GM10248 (cell line): ENCODE data around the gene LMTK2.
"Not testable (repeated sequence)": the region's sequence is repeated elsewhere in the genome, so short reads cannot be mapped to it uniquely, and the experiment has no call there.

ENCODE experiments used
- CTCF ChIA-PET: fragments of 300-600 bp; sonication (Branson Sonifier 250); formaldehyde crosslinking; extraction: SDS; loops from one replicate; lab custom pipeline; 2021; ENCODE audit warnings: antibody characterized with exemption; lab: Yijun Ruan, JAX
- POLR2A ChIA-PET: fragments of 350-650 bp; sonication (Branson Sonifier 250); formaldehyde crosslinking; extraction: SDS; loops from one replicate; lab custom pipeline; 2020; ENCODE audit warnings: antibody characterized with exemption; lab: Yijun Ruan, JAX
- DNase-seq: peaks from one replicate; pipeline ENCODE4 v3.0.0; 2012; ENCODE audit errors: extremely low spot score
- TF ChIP-seq, protein P1 (sequence below): IDR thresholded peaks from 2 replicates; pipeline ENCODE4 v1.5.1; 2012; ENCODE audit warnings: mild to moderate bottlenecking, low read depth; ENCODE audit errors: extremely low read depth, missing control alignments, control extremely low read depth

Gene LMTK2

DNA sequence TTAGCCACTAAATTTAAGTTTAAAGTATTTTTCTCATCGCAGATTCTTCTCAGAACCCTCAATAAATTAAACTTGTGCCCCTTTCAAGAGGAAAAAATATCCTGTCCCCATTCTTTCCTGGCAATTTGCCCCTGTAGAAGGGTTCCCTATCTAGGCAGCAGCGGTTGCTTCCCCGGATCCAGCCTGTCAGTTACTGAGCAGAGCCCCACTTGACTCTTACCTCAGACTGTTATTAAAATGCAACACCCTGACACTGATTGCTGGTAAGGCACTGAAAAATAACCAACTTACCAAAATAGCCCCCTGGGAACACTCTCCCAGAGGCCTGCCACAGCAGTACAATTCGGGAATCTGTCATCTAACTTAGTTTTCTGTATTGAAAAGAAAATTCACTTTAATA, 13.9 kb downstream of the LMTK2 start:
- CTCF ChIA-PET, result interaction anchor here (0.9 to 3.1 kb wide), 5 partner anchors 9 to 25 kb away, joined by 3 to 12 read pairs (median 7); partner anchors contain the start of gene LMTK2
- TF ChIP-seq, protein P1, sequence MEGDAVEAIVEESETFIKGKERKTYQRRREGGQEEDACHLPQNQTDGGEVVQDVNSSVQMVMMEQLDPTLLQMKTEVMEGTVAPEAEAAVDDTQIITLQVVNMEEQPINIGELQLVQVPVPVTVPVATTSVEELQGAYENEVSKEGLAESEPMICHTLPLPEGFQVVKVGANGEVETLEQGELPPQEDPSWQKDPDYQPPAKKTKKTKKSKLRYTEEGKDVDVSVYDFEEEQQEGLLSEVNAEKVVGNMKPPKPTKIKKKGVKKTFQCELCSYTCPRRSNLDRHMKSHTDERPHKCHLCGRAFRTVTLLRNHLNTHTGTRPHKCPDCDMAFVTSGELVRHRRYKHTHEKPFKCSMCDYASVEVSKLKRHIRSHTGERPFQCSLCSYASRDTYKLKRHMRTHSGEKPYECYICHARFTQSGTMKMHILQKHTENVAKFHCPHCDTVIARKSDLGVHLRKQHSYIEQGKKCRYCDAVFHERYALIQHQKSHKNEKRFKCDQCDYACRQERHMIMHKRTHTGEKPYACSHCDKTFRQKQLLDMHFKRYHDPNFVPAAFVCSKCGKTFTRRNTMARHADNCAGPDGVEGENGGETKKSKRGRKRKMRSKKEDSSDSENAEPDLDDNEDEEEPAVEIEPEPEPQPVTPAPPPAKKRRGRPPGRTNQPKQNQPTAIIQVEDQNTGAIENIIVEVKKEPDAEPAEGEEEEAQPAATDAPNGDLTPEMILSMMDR, result no peak
- POLR2A ChIA-PET, result interaction anchor here (0.5 kb wide), 1 partner anchor 11 kb away, joined by 3 read pairs; no protein-coding TSS in a partner anchor
- DNase-seq, result no peak

DNA sequence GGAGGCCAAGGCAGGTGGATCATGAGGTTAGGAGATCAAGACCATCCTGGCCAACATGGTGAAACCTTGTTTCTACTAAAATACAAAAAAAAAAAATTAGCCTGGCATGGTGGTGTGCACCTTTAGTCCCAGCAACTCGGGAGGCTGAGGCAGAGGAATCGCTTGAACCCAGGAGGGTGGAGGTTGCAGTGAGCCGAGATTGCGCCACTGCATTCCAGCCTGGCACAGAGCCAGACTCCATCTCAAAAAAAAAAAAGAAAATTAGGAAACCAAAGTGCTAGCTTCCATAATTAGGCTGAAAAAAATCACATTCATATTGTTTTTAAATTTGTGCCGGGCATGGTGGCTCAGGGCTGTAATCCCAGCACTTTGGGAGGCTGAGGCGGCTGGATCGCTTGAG, 14.7 kb downstream of the LMTK2 start:
- CTCF ChIA-PET, result interaction anchor here (1.0 to 3.1 kb wide), 4 partner anchors 10 to 16 kb away, joined by 3 to 12 read pairs (median 6); partner anchors contain the start of gene LMTK2
- POLR2A ChIA-PET, DNase-seq: not testable (repeated sequence)

DNA sequence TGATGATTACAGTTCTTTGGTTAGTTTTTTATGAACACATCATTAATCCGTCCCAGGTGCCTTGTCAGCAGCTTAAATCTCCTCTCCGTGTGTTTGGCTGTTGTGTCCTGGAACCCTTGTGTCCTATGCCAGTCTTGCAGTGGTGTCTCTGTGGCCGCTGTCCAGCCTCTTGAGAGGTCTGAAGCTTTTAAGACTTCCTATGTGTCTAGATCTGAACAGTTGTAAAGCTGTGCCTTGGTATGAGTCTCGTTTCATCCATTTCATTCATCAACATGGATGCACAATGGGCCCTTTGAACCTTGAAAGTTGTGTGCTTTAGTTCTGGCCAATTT, 16.7 kb downstream of the LMTK2 start:
- DNase-seq, result no peak
- CTCF ChIA-PET, result interaction anchor here (1.3 to 1.8 kb wide), 3 partner anchors 11 to 102 kb away, joined by 5 to 6 read pairs (median 5); no protein-coding TSS in a partner anchor
- POLR2A ChIA-PET, result no interaction called here
- TF ChIP-seq, protein P1, result no peak

DNA sequence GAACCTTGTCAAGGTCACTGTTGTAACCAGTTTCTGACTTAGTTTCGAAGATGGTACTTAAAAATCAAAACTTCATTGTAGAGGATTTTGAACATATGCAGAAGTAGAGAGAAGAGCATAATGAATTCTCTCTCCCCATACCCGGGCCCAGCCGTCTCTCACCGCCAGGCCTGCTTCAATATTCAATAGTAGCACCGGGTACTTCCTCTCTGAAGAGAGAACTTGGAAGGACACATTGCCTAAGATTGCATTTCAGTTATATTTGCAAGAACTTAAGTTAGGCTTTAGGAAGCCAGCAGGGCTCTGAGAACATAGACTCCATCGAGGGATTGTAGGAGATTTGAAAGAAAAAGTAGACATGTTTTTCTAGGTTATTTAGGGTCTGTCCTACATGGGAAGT, 19.1 kb downstream of the LMTK2 start:
- TF ChIP-seq, protein P1, result no peak
- DNase-seq, result no peak
- CTCF ChIA-PET, result no interaction called here
- POLR2A ChIA-PET, result no interaction called here

DNA sequence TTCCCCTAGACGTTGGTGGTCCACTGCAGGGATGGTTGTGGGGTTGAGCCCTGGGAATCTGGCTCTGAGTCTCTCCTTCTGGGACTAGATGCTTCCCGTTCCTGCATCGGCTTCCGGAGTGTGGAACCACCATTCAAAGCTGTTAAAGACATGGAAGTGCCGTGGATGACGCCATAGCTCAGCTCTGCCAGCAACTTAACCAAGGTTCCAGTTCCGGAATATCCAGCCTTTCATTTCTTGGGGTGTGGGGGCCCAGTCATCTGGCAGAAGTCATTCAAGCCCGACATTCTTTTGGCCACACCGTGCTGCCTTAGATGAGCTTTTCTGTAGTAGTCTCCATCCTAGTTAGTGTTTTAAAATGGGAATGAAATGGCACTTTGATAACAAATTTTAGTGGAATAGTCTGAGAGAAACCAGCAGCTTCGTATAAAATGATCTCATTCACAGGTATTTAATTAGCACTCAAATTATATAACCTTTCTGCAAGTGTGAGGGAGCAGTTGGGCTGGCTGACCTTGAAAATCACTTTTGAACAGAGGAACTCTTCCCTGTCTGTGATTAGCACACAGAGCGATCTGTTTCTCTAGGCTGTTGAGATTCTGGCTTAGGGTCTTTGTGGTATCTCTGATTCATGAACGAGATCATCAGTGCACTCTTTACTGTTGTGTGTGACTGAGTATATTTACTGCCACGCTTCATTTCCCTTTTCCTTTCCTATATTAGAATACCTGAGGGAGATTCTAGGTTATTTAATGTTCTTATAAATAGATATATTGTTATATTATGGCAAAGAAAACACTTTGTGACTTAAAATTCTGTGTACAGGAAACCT, 19.9 kb downstream of the LMTK2 start:
- ChIA-PET POLR2A (no interaction called here), CTCF (interaction anchor here (1.0 kb wide), 1 partner anchor 15 kb away, joined by 3 read pairs; no protein-coding TSS in a partner anchor)
- DNase-seq, result no peak
- TF ChIP-seq, protein P1, result no peak

DNA sequence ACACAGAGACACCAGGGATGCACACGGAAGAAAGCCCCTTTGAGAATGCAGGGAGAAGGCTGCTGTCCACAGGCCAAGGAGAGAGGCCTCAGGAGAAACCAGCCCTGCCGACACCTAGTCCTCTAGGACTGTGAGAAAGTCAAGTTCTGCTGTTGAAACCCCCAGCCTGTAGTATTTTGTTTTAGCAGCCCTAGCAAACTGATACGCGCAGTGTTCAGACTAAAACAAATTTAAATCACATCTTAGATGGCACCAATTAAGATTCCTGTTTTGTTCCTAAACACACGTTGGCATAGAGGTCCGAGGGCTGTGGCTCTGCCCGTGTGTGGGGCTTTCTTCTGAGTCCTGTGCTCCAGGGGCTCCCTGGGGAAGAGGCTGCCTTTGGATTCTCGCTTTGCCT, 21.7 kb downstream of the LMTK2 start:
- CTCF ChIA-PET, result no interaction called here
- TF ChIP-seq, protein P1, result no peak
- DNase-seq, result no peak
- POLR2A ChIA-PET, result no interaction called here

DNA sequence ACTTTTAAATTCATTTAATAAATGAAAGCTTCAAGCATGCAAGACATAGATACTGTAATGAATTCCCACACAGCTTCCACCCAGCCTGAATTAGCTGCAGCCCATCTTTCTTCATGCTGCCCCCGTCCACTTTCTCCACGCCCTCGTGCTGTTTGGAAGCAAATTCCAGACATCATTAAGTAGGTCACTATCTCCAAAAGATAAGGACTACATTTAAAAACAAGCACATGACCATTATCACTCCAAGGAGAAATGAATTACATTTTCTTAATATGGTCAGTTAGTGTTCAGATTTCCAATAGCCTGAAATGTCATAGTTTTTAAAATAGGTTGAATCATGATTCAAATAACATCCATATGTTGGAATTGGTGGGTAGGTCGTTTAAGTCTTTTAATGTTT, 24.3 kb downstream of the LMTK2 start:
- DNase-seq, result no peak
- TF ChIP-seq, protein P1, result no peak
- ChIA-PET CTCF (interaction anchor here (0.9 to 3.3 kb wide), 8 partner anchors 11 to 110 kb away, joined by 3 to 23 read pairs (median 5); partner anchors contain the start of gene LMTK2), POLR2A (interaction anchor here (0.6 kb wide), 1 partner anchor 106 kb away, joined by 3 read pairs; no protein-coding TSS in a partner anchor)
